Liver (tissue), 9 donors: ENCODE results near the gene UCK2. TPM values are rescaled to one million over a fixed set of nuclear protein-coding genes. Genes with fewer than 3 reads are reported as not detected.

ENCODE experiments used
- DNase-seq: peaks from one replicate; pipeline ENCODE4 v3.0.0-alpha.2; 2017; ENCODE audit warnings: low spot score
- H3K27ac ChIP-seq, 2 donors: one replicate each; pipeline ENCODE4 v1.7.0; 2013; ENCODE audit warnings: inconsistent platforms in 2 of 2, low read length in 2 of 2, control low read depth in 1 of 2, low read depth in 1 of 2, mild to moderate bottlenecking in 1 of 2
- H3K27me3 ChIP-seq, 4 donors: one replicate each; pipeline versions ENCODE4 v1.6.1 to v1.7.0; 2013; ENCODE audit warnings: low read length in 3 of 4, inconsistent platforms in 1 of 4, mild to moderate bottlenecking in 1 of 4, moderate library complexity in 1 of 4; ENCODE audit not compliant: control insufficient read depth in 4 of 4, insufficient read depth in 4 of 4
- H3K36me3 ChIP-seq, 4 donors: one replicate each; pipeline versions ENCODE4 v1.6.1 to v1.7.0; 2013; ENCODE audit warnings: low read length in 3 of 4, mild to moderate bottlenecking in 3 of 4, low read depth in 1 of 4, moderate library complexity in 1 of 4; ENCODE audit not compliant: control insufficient read depth in 4 of 4, insufficient read depth in 3 of 4
- H3K4me1 ChIP-seq, 4 donors: one replicate each; pipeline versions ENCODE4 v1.6.1 to v1.7.0; 2013; ENCODE audit warnings: low read length in 3 of 4, mild to moderate bottlenecking in 3 of 4, moderate library complexity in 1 of 4; ENCODE audit not compliant: control insufficient read depth in 4 of 4, insufficient read depth in 4 of 4
- H3K4me3 ChIP-seq, 3 donors: one replicate each; pipeline versions ENCODE4 v1.6.1 to v1.7.0; 2013; ENCODE audit warnings: low read length in 3 of 3, control low read depth in 1 of 3, low read depth in 1 of 3, mild to moderate bottlenecking in 1 of 3
- H3K9ac ChIP-seq, 2 donors: one replicate each; pipeline ENCODE4 v1.7.0; 2013; ENCODE audit warnings: low read length in 2 of 2, mild to moderate bottlenecking in 2 of 2, moderate library complexity in 2 of 2, control low read depth in 1 of 2, low read depth in 1 of 2
- H3K9me3 ChIP-seq, 4 donors: one replicate each; pipeline versions ENCODE4 v1.6.1 to v1.7.0; 2013; ENCODE audit warnings: low read length in 3 of 4; ENCODE audit not compliant: control insufficient read depth in 4 of 4
- EGR1 ChIP-seq, 2 donors: IDR thresholded peaks; 2 replicates each; pipeline ENCODE4 v1.6.1; 2016 to 2018; ENCODE audit warnings: antibody characterized with exemption in 2 of 2, low read depth in 2 of 2
- FOXA1 ChIP-seq: IDR thresholded peaks from 2 replicates; pipeline ENCODE4 v1.6.1; 2016; ENCODE audit warnings: antibody characterized with exemption
- FOXA2 ChIP-seq: IDR thresholded peaks from 2 replicates; pipeline ENCODE4 v1.6.1; 2016; ENCODE audit warnings: antibody characterized with exemption
- GABPA ChIP-seq, 2 donors: IDR thresholded peaks in 1 of 2; conservative IDR thresholded peaks in 1 of 2; 2 replicates each; pipeline ENCODE4 v1.6.1; 2016; ENCODE audit warnings: antibody characterized with exemption in 2 of 2, mild to moderate bottlenecking in 1 of 2, moderate library complexity in 1 of 2
- HNF4G ChIP-seq: IDR thresholded peaks from 2 replicates; pipeline ENCODE4 v1.6.1; 2016; ENCODE audit warnings: antibody characterized with exemption
- JUND ChIP-seq, 2 donors: IDR thresholded peaks; 2 replicates each; pipeline ENCODE4 v1.6.1; 2016; ENCODE audit warnings: antibody characterized with exemption in 2 of 2
- NR2F2 ChIP-seq: IDR thresholded peaks from 2 replicates; pipeline ENCODE4 v1.6.1; 2016; ENCODE audit warnings: antibody characterized with exemption
- REST ChIP-seq: IDR thresholded peaks from 2 replicates; pipeline ENCODE4 v1.6.1; 2016; ENCODE audit warnings: antibody characterized with exemption, mild to moderate bottlenecking
- RXRA ChIP-seq, 2 donors: IDR thresholded peaks; 2 replicates each; pipeline ENCODE4 v1.6.1; 2017 to 2018; ENCODE audit warnings: antibody characterized with exemption in 2 of 2, mild to moderate bottlenecking in 1 of 2
- TAF1 ChIP-seq: conservative IDR thresholded peaks from 2 replicates; pipeline ENCODE4 v1.6.1; 2016; ENCODE audit warnings: antibody characterized with exemption, mild to moderate bottlenecking
- YY1 ChIP-seq: IDR thresholded peaks from 2 replicates; pipeline ENCODE4 v1.6.1; 2016; ENCODE audit warnings: antibody characterized with exemption, mild to moderate bottlenecking
- WGBS: extraction: QIAGEN DNeasy Blood & Tissue Kit; methylation state at CpG from one replicate; pipeline ENCODE4 v1.1.7; 2013; 5-methylcytosine and 5-hydroxymethylcytosine counted together
- polyA plus RNA-seq, 2 donors: library from polyadenylated mRNA; stranded (reverse) in 1 of 2; unstranded in 1 of 2; fragments of 200-250 nt in 1 of 2; fragments of >200 nt in 1 of 2; fragmentation: Nextera tagmentation in 1 of 2; extraction: Ambion mirVana in 1 of 2; gene quantifications; one replicate each; pipeline versions ENCODE4 v1.2.1 to v1.2.3, GENCODE V29; 2013 to 2015
- total RNA-seq, 2 donors: library from RNA; depleted of rRNA; stranded (reverse); fragments of >200 nt; gene quantifications; one replicate each; pipeline ENCODE4 v1.2.3, GENCODE V29; 2014
- donor health status: healthy.
- donor health status: healthy.
- donor health status: healthy.
- donor health status: healthy.
- donor health status: healthy.

UCK2 gene
- total and polyA plus RNA-seq, 4 donors, result 8.9 to 25.5 (median 17.3) TPM

- TF ChIP-seq REST, result no peak
- no peak for TF ChIP-seq JUND (IDR thresholded peaks at IDR 0.05)
- no peak for TF ChIP-seq FOXA2
- no peak for TF ChIP-seq NR2F2
- TF ChIP-seq TAF1, result no peak
- TF ChIP-seq YY1, result no peak
- no peak for TF ChIP-seq EGR1 (IDR thresholded peaks at IDR 0.05; ENCODE audit: low read depth in 2 of 2)
- no peak for TF ChIP-seq GABPA (IDR thresholded peaks at IDR 0.05 in 1 of 2, conservative IDR thresholded peaks at IDR 0.05 in 1 of 2)
- no peak for TF ChIP-seq RXRA (IDR thresholded peaks at IDR 0.05)
These were observed 130.9 kb downstream of the UCK2 start (continued) for GRCh38 chr1:165958306-165958705.

- no peak for DNase-seq
- Histone ChIP-seq H3K36me3 (no peaks in the 10 kb centered on the region), H3K4me3 (no peak overlapping the region), H3K4me1 (no peaks in the 10 kb centered on the region), H3K9me3 (no peaks in the 10 kb centered on the region), H3K27me3 (no peaks in the 10 kb centered on the region), H3K27ac (no peak overlapping the region), H3K9ac (no peak overlapping the region)
- WGBS, result 91% methylated on average over 2 of the region's 2 CpGs
- no peak for TF ChIP-seq HNF4G
These were observed 132.7 kb downstream of the UCK2 start for GRCh38 chr1:165960136-165960535.

- WGBS, result 82% methylated on average over 2 of the region's 2 CpGs
- Histone ChIP-seq H3K9me3 (no peaks in the 10 kb centered on the region), H3K4me3 (no peak overlapping the region), H3K4me1 (no peaks in the 10 kb centered on the region), H3K9ac (no peak overlapping the region), H3K27me3 (no peaks in the 10 kb centered on the region), H3K27ac (no peak overlapping the region), H3K36me3 (no peaks in the 10 kb centered on the region)
- no peak for DNase-seq
- no peak for TF ChIP-seq REST
- TF ChIP-seq FOXA1, result no peak
These were observed 133.5 kb downstream of the UCK2 start for GRCh38 chr1:165960881-165961280.

Other genes with a start within 250 kb of the UCK2 start
- 100 to 1,000 TPM in 1 of 2 donors, 10 to 100 TPM in 1; 68.7 to 307 TPM for gene MGST3, start 196.4 kb upstream of the UCK2 start, total RNA-seq
- 100 to 1,000 TPM; 177 to 185 TPM for gene MGST3, start 196.4 kb upstream of the UCK2 start, polyA plus RNA-seq
- gene ALDH9A1, start 129.1 kb upstream of the UCK2 start, total RNA-seq, result 10 to 100 TPM; 42.8 to 93.4 TPM
- 10 to 100 TPM; 76.1 to 83.5 TPM for gene ALDH9A1, start 129.1 kb upstream of the UCK2 start, polyA plus RNA-seq
- gene TMCO1, start 58.7 kb upstream of the UCK2 start, total RNA-seq, result 10 to 100 TPM; 53.8 to 55.1 TPM
- gene TMCO1, start 58.7 kb upstream of the UCK2 start, polyA plus RNA-seq, result 100 to 1,000 TPM in 1 of 2 donors, 10 to 100 TPM in 1; 87.4 to 170 TPM